ENCODE measurements around the gene IL1RAPL1.

IL1RAPL1 gene

GRCh38 chrX:28609917-28610613 lies 22.8 kb downstream of the IL1RAPL1 start:
- TF ChIP-seq TAF1 (IDR thresholded peaks at IDR 0.05; ENCODE audit: borderline replicate concordance, insufficient read depth, low read length) (no peak), REST (IDR thresholded peaks at IDR 0.05; ENCODE audit: insufficient read depth in 1 of 2, low read depth in 2 of 2, low read length in 2 of 2) (no peak), SIN3A (IDR thresholded peaks at IDR 0.05; ENCODE audit: borderline replicate concordance, insufficient read depth, low read length) (no peak), POLR2AphosphoS5 (IDR thresholded peaks at IDR 0.05; ENCODE audit: low read depth, low read length) (no peak), FOXP2 (optimal IDR thresholded peaks at IDR 0.05; ENCODE audit: borderline replicate concordance, extremely low read depth, extremely low read length, insufficient read depth) (no peak)

- TF ChIP-seq TAF1 (IDR thresholded peaks at IDR 0.05; ENCODE audit: borderline replicate concordance, insufficient read depth, low read length) = no peak
- no peak for TF ChIP-seq FOXP2 (optimal IDR thresholded peaks at IDR 0.05; ENCODE audit: borderline replicate concordance, extremely low read depth, extremely low read length, insufficient read depth)
- TF ChIP-seq POLR2AphosphoS5 (IDR thresholded peaks at IDR 0.05; ENCODE audit: low read depth, low read length) = no peak
- TF ChIP-seq REST (IDR thresholded peaks at IDR 0.05; ENCODE audit: insufficient read depth in 1 of 2, low read depth in 2 of 2, low read length in 2 of 2) = no peak
- TF ChIP-seq SIN3A (IDR thresholded peaks at IDR 0.05; ENCODE audit: borderline replicate concordance, insufficient read depth, low read length) = no peak
These were observed 23.5 kb downstream of the IL1RAPL1 start for GRCh38 chrX:28610746-28611145.

DNA sequence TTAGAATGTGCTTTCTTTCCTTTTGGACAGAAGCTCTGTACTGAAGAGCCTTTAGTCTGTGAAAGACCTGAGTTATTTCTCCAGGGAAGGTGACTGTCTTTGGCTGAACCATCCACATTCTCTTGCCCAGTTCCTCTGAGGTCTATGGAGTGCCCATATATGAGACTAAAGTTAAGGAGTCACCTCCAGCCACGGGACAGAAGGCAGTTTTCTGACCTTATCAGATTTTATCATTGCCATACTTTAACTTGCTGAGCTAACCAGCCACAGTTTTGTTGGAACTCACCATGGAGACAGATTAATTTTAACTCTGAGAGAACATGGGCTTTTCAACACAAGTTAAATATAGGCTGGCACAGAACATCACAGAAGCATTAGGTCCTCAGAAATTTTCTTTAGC lies 26.3 kb downstream of the IL1RAPL1 start:
- no peak for TF ChIP-seq REST (IDR thresholded peaks at IDR 0.05; ENCODE audit: insufficient read depth in 1 of 2, low read depth in 2 of 2, low read length in 2 of 2)
- TF ChIP-seq SIN3A (IDR thresholded peaks at IDR 0.05; ENCODE audit: borderline replicate concordance, insufficient read depth, low read length) = no peak
- TF ChIP-seq POLR2AphosphoS5 (IDR thresholded peaks at IDR 0.05; ENCODE audit: low read depth, low read length) = no peak
- TF ChIP-seq TAF1 (IDR thresholded peaks at IDR 0.05; ENCODE audit: borderline replicate concordance, insufficient read depth, low read length) = no peak
- no peak for TF ChIP-seq FOXP2 (optimal IDR thresholded peaks at IDR 0.05; ENCODE audit: borderline replicate concordance, extremely low read depth, extremely low read length, insufficient read depth)

DNA sequence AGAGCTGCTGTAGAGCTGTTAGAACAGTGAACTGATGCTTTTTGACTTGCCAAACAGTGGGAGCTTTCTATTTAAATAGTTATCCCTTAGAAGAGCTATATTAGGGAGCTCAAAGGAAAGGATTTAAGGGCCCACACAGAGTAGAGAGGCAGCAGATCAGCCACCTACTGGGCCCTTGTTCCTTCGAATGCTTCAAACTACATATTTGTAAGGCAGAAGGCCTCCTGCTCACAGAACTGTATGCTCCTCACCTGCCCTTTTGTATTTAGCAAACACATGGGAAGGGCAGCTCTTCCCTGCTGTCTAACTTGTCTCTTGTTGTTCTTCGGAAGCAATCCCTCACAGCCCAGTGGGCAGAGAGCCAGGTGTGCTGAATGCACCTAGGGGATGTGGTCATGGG lies 38.0 kb downstream of the IL1RAPL1 start:
- TF ChIP-seq FOXP2 (optimal IDR thresholded peaks at IDR 0.05; ENCODE audit: borderline replicate concordance, extremely low read depth, extremely low read length, insufficient read depth) = no peak

DNA sequence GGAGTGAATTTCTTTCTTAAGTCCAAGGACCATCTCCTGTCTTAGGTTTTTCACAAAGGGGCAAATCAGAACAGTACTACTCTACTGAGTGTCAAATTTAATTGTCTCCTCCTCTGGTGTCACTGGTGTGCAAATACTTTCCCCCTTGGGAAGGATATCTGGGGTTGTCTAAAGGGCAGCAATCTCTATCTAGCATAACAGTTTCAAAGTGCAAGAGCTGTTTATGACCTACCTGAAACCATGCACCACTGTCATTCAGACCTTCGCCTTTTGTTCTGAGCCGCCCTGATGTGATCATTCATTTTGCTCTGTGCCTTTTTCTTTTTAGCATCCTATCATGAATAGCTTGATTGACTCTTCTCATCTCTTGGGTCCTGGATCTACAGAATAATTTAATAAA lies 39.3 kb downstream of the IL1RAPL1 start:
- TF ChIP-seq FOXP2 (optimal IDR thresholded peaks at IDR 0.05; ENCODE audit: borderline replicate concordance, extremely low read depth, extremely low read length, insufficient read depth) = no peak
- TF ChIP-seq TAF1 (IDR thresholded peaks at IDR 0.05; ENCODE audit: borderline replicate concordance, insufficient read depth, low read length) = no peak
- no peak for TF ChIP-seq REST (IDR thresholded peaks at IDR 0.05; ENCODE audit: insufficient read depth in 1 of 2, low read depth in 2 of 2, low read length in 2 of 2)
- no peak for TF ChIP-seq SIN3A (IDR thresholded peaks at IDR 0.05; ENCODE audit: borderline replicate concordance, insufficient read depth, low read length)
- TF ChIP-seq POLR2AphosphoS5 (IDR thresholded peaks at IDR 0.05; ENCODE audit: low read depth, low read length) = no peak

Data from PFSK-1 (cell line).